Forelimb muscle (tissue), 1 donor: ENCODE measurements around the gene PDSS2. TPM values are rescaled to one million over a fixed set of nuclear protein-coding genes. Genes with fewer than 3 reads are reported as not detected.
"Not testable (repeated sequence)": the region's sequence is repeated elsewhere in the genome, so short reads cannot be mapped to it uniquely, and the experiment has no call there.

Source experiments
- DNase-seq: peaks from one replicate; pipeline ENCODE4 v3.0.0-alpha.2; 2013; ENCODE audit warnings: low read depth
- polyA plus RNA-seq: library from polyadenylated mRNA; unstranded; fragments of 120-200 nt; gene quantifications from one replicate; pipeline ENCODE4 v1.2.1, GENCODE V29; 2013; ENCODE audit not compliant: insufficient read length

Gene PDSS2
- polyA plus RNA-seq, 1 donor: 8.2 TPM

DNA sequence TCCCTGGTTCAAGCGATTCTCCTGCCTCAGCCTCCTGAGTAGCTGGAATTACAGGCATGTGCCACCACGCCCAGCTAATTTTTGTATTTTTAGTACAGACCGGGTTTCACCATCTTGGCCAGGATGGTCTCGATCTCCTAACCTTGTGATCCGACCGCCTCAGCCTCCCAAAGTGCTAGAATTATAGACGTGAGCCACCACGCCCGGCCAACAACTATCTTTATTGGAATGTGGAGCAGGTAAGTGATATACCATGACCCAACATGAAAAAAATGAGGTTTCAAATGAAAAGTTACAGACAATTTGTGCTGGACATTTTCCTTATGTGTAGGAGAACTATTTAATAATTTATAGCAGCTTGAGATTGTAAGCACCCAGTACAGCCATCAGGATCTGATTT, 340.8 kb downstream of the PDSS2 start:
- not testable (repeated sequence) for DNase-seq

DNA sequence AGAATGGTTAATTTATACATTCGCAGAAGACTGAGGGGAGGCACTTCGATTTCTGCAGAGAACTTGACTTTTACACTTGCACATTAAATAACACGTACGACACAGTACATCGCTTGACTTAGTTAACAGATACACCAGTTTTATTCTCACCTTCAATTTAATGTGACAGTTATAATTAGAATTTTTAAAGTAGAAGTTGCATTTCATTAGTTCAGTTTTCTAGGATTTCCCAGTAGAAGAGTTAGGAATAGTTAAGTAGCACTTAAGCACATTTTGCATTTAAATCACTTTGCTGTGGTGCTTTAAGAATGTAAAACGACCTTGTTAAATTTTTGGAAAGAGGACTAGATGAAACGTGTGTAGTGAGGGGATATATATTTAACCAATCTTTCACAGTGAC, 342.4 kb downstream of the PDSS2 start:
- no peak for DNase-seq

DNA sequence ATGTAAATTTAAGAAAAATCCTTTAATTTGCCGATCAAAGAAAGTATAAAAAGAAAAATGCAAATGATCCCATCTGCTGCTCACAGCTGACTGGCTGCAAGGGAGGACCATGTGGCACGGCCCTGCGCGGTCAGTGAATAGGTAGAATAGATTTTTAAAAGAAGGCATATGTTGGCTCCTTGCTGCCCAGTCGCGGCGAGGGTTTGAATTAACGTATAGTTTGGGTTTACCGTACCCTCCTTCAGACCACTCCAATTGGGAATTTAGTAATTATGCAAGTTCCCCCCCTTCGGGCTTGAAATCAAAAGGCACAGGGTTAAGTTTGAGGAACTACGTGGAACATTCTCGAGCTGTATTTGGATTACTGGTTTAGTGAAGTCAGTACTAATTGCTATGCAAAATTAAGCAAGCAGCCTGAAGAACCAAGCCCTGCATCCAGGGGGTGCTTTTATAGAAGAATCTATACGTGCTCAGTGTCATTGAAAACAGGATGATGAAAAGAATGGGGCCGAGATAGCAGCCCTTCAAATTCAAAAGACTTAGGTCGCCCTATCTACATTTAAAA, 343.0 kb downstream of the PDSS2 start:
- DNase-seq: no peak

DNA sequence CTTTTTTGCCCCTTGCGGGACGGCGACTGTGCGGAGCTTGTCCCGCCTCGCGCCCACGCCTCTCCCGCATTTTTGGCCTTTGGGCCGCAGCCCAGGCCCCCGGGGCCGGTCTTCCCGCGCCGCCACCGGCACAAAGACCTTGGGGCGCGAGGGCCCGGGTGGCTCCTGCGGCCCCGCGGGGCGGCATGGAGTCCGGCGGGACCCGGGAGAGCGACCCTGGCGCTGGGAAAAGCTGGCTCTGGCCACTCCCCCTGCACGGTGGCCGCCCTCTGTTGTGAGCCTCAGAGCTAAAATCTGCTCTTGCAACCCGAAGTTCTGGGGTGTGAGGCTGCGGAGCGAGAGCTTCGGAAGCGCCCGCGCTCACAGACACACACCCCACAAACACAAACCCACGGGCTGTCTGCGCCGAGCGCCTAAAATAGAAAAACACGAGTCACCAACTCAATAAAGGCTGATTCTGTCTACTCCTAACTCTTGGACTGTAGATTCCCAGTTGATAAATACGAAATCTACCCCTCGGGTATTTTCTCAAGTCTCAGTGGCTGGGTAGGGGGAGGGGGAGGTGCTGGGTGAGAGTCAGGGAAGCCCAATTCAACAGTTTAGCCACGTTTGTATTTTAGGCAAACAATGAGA, 343.6 kb downstream of the PDSS2 start:
- no peak for DNase-seq

DNA sequence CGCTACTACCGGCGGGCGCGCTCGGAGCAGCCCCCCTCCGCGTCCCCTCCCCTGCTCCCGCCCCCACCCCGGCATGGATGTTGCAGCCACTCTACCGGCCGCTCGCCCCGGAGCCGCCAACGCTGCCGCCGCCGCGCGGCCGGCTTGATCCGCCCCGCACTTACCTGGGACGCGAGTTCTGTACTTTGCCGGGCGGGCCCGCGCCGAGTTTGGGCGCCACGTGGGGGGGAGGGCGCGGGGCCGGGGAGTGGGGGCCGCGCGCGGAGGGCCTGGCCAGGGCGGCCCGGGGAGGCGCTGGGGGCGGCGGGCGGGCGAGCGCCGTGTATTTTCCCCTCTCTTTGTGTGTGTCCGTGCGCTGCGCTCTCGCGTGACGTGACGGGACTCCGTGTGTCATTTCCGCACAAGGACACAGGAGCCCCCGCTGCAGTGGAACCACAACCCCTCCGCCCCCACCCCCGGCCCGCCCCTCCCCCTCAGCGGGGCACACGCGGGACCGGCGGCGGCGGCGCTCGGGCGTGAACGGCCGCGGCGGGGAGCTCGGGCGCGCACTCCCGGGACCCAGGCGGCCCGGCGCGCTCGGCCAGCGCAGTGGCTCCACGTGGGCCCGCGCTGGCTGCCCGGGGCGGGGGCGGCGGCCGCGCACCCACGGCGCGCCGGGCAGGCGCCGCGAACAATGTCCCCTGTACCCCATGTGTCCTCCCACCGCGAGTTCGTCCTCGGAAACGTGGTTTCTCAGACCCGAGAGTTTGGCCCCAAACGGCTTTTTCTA, 344.3 kb downstream of the PDSS2 start, which contains the start of gene BEND3:
BEND3 (minus strand) TSS at position 590 of the 769 bp plus-strand sequence. CDS start 16,230 bp downstream, outside the sequence.
- no peak for DNase-seq

DNA sequence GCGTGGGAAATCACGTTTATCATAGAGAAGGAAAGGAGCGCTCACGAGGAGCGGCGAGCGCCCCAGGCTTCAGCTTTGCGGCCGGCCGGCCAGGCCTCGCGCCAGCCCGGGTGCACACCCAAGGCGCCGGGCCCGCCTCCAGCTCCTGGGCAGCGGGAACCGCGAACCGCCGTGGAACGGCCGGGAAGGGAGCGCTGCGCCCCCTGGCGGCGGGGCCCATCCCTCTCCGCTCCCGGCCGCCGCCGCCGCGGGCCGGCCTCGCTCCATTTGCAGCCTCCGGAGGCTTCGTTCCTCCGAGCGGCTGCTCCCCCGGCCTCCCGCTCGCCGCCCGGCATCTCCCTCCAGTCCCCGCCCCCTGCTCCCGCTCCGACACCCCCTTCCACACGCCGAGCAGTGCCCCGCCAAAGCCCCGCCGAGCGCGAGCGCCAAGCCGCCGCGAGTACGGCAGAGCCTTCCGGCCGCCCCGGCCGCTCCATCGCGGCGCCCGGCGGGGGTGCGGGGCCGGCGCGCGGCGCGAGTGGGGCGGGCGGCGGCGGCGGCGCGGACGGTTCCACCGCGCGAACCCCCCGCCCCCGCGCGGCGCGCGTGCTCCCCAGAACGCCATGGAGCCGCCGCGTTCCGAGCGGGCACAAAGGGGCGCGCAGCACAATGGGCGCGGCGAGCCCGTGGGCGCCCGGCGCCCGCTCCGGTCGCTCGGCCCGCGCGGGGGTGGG, 345.0 kb downstream of the PDSS2 start:
- DNase-seq: peak; percentile 49

DNA sequence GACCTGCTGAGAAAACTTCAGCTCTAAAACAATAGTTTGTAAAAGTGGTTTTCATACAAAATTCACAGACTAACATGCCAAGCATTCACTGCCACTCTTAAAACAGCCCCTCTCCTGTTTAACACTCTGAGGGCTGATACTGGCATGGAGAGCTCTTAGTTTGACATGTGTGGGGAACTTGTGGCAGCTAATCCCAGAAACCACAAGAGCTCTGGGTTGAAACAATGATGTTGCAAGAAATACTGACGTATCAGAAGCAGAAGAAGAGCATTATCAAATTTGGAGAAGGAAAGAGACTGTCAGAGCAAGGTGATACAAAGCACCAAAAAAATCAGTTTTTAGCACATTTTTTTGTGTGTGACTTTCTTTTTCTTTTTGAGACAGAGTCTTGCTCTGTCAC, 349.2 kb downstream of the PDSS2 start:
- no peak for DNase-seq

DNA sequence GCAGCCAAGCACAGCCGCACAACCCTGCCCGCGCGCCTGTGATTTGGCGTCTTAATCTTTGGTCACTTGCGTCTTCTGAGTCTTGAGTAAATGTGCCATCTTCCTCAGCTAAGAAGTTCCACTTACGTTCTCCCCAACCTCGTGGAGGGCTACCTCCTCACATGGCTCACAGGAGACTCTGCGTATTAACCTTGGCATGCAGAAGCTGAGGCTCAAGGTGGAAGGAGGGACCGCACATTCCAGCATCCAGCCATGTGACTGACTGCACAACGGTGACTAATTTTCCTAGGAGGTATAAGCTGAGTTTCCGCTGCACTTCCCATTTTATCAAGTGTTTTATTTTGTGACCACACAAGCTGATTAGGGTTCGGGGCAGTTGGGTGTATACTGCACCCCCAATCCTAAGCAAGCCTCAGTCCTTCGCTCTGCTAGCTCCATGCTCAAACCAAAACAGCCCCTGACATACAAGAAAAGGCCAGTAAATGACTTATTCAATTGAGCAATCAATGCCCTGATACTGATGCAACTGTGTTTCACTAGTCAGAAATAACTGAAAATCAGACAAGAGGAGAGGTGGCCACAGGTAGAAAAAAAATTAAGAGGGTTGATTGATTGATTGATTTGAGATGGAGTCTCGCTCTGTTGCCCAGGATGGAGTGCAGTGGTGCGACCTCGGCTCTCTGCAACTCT, 351.0 kb downstream of the PDSS2 start:
- no peak for DNase-seq

DNA sequence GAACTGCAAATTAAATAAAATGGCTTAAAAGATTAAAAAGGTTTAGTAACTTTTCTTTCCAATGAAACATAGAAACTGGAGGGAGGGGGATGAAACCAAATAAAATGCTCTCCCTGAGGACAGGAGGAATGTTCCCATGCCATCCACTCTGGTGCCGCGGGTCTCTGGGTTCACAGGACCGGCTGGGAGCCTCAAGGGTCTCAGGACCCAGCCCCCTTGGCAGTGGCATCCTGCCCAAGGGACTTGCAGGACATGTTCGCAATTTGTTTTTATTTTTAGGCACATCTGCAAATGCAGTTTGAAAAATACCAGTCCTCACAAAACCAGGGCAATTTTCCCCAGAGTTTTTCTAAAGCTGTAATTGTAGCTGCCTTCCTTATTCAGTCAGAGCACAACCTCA, 351.6 kb downstream of the PDSS2 start:
- DNase-seq: no peak

DNA sequence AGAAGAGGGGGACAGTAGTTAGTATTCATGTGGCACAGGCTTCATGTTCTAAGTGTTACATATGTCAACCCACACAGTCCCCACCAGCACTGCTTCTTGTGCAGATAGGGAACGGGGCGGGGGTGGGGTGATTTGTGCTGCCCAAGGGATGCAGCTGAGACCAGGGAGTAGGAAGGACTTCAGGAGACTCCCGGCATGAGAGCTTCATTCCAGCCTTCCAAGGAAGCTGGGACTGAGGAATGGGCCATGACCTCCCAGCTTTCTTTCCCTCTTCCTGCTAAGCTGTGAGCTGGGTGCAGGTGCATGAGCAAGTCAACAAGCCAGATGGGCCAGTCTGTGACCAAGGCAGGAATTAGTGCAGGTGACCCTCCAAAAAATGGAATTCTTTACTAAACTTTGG, 353.2 kb downstream of the PDSS2 start:
- DNase-seq: no peak

DNA sequence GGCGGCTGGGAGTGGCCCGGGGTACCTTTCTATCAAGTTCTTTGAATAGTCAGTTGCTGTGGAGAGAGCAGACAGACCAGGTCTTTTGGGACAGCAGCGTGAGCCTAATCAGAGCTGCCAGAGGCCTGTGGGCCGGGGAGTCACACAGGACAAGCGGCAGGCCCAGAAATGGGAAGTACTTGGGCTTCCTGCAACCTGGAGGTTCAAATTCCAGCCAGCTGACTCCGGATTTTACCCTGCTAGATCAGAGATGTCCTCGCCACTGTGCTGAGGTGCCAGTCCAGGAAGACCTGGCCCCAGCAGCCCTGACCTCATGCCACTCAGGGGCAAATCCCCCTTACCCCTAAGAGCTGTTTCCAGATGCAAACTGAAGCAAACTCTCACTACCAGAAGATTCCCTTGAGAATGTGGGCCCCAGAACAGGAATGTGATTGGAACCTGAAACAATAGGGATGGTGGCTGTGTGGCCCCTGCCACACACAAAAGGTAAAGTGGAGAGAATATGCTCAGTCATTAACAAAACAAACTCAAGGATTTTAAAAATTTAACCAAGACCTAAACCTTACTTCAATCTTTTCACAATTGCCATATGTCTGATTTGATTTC, 353.8 kb downstream of the PDSS2 start:
- DNase-seq: no peak

DNA sequence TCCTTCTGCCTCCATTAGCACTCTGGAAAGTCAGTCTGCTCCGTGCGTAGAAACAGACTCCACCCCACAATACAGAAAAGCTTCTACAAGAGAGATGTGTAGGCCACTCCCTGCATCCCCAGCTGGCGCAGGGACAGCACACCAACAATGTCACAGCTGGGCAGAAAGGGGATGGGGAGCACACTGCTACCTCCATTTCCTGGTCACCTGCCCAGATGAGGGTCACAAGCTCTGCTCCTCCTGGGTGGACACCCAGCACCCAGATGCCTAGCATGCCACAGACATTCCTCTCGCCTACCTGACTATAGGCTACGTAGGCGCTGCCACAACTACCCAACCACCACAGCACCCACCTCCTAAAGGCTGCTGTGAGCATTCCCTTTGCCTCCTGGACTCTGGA, 356.3 kb downstream of the PDSS2 start:
- no peak for DNase-seq

Other genes with a start within 250 kb of the PDSS2 start
- 16.5 TPM for gene SOBP, start 30.6 kb upstream of the PDSS2 start, polyA plus RNA-seq